ENCODE data around the gene SDC3.

- TF ChIP-seq CTCF (conservative IDR thresholded peaks at IDR 0.05; ENCODE audit: low read depth, low read length) (no peak), EZH2 (IDR thresholded peaks at IDR 0.05; ENCODE audit: borderline replicate concordance, low read depth, low read length, poor library complexity, severe bottlenecking) (no peak)
Observed at GRCh38 chr1:30934613-30935012, 26.1 kb upstream of the SDC3 start.
